Dendritic cell treated with granulocyte-macrophage colony-stimulating factor and Interleukin-4, amounts not matched to agents 40 ng/mL and 50 ng/mL, for 4 days (primary cell): ENCODE measurements around the gene TSEN34.
"Not testable (repeated sequence)": the region's sequence is repeated elsewhere in the genome, so short reads cannot be mapped to it uniquely, and the experiment has no call there.

Experiments used
- H3K27ac Mint-ChIP-seq: one replicate; pipeline ENCODE4 v1.8.0; 2022; ENCODE audit warnings: mild to moderate bottlenecking, mixed read lengths
- H3K27me3 Mint-ChIP-seq: one replicate; pipeline ENCODE4 v1.8.0; 2022; ENCODE audit warnings: mild to moderate bottlenecking, mixed read lengths
- H3K36me3 Mint-ChIP-seq: one replicate; pipeline ENCODE4 v1.8.0; 2022; ENCODE audit warnings: low read depth, mixed read lengths
- H3K4me1 Mint-ChIP-seq: one replicate; pipeline ENCODE4 v1.8.0; 2022; ENCODE audit warnings: low read depth, mixed read lengths
- H3K4me3 Mint-ChIP-seq: one replicate; pipeline ENCODE4 v1.8.0; 2022; ENCODE audit warnings: mild to moderate bottlenecking, moderate library complexity, mixed read lengths
- H3K9me3 Mint-ChIP-seq: one replicate; pipeline ENCODE4 v1.8.0; 2022; ENCODE audit warnings: mixed read lengths
- intact Hi-C: fragments of 100-400 bp; cut with micrococcal nuclease; formaldehyde crosslinking; loops from one replicate; pipeline ENCODE4 v1.15.0; 2022

TSEN34 gene

DNA sequence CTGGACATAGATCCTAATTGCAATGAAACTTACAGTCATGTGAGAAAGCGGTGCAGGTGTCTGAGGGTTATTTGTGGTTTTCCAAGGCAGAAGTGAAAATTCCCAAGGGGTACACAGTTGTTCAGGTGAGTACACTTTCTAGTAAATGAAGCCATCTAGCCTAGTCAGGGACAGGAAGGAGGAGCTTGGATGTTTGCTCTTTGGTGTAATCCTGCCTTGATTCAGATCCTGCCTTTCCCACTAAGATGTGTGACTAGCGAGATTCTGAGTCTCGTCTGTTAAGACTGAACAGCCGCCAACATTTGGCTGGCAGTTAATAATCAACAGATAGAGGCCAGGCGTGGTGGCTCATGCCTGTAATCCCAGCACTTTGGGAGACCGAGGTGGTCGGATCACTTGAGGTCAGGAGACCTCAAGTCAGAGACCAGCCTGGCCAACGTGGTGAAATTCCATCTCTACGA lies 12.1 kb downstream of the TSEN34 start:
- H3K4me3 Mint-ChIP-seq = peak overlapping the region; percentile 66
- peaks cover 77% of the 10 kb centered on the region for H3K36me3 Mint-ChIP-seq
- H3K27me3 Mint-ChIP-seq = no peaks in the 10 kb centered on the region
- H3K4me1 Mint-ChIP-seq = peaks cover 76% of the 10 kb centered on the region
- peak overlapping the region; percentile 94 for H3K27ac Mint-ChIP-seq
- H3K9me3 Mint-ChIP-seq = no peaks in the 10 kb centered on the region
- intact Hi-C loops = loop anchor here (10.0 kb wide), 1 partner anchor 182 kb away; no protein-coding TSS in a partner anchor

DNA sequence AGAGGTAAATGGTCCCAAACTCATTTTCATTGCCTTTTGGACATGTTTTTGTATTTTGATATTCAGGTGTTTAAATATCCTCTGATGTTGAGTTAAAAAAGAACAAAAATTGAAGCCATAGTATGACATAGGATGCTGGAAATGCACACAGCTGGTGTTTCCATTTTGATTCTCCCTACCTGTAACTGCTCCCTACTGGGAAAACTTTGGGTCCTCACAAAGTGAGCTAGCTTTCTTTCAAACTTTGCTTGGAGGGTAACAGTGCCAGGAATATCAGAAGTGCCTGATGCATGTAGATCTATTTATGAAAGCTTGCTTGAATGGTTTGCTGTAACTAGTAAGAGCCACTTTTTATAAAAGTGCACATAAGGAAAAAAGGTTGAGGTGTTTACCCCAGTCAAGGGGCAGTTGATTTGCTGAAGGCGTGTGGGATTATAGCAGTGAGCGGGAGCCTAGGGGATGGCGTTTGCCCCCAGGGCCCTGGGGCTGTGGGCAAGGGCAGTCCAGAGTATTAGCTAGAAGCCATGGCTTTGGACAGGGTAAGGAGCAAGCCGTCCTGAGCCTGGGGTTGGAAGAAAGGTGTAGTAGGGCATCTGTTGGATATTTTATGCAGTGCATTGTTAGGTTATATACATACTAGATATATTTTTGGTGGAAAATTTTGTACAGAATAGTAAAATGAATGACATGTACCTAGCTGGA lies 13.8 kb downstream of the TSEN34 start:
- Mint-ChIP-seq H3K27ac (peak overlapping the region; percentile 94), H3K9me3 (no peaks in the 10 kb centered on the region), H3K4me1 (peaks cover 85% of the 10 kb centered on the region), H3K36me3 (peaks cover 89% of the 10 kb centered on the region), H3K4me3 (peak overlapping the region; percentile 67), H3K27me3 (no peaks in the 10 kb centered on the region)
- intact Hi-C loops = loop anchor here (5.0 to 10.0 kb wide), 3 partner anchors 42 to 180 kb away; no protein-coding TSS in a partner anchor

DNA sequence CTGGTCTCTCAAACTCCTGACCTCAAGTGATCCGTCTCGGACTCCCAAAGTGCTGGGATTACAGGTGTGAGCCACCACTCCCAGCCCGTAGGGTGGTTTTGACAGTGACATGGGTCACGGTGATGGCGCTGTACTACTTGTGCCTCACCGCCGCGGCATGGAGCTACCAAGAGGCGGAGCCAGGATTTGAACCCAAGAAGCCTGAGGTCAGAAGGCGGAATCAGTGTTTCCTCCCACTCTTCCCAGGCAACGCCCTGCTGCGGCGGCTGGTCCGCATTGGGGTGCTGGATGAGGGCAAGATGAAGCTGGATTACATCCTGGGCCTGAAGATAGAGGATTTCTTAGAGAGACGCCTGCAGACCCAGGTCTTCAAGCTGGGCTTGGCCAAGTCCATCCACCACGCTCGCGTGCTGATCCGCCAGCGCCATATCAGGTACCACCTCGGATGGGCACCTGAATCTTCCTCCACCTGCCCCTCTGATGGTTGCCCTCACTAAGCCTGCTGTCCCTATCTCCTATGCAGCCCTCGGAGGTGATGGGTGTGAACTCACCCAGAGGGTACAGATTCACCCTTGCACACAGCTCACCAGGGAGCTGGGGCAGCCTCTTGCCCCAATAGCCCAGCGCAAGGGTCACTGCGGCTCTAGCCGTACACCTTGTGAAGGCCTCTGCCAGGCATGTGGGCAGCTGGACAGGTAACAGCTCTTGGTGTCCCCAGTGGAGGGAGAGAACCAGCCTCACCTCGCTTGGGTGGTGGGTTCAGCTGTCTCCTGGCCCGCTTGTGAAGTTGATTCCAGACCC lies 15.1 kb downstream of the TSEN34 start:
- Mint-ChIP-seq H3K9me3 (no peaks in the 10 kb centered on the region), H3K4me3 (peak overlapping the region; percentile 74), H3K27me3 (no peaks in the 10 kb centered on the region), H3K4me1 (peaks cover 98% of the 10 kb centered on the region), H3K27ac (peak overlapping the region; percentile 94), H3K36me3 (peaks cover 90% of the 10 kb centered on the region)
- intact Hi-C loops = loop anchor here (5.0 to 10.0 kb wide), 3 partner anchors 41 to 179 kb away; no protein-coding TSS in a partner anchor

DNA sequence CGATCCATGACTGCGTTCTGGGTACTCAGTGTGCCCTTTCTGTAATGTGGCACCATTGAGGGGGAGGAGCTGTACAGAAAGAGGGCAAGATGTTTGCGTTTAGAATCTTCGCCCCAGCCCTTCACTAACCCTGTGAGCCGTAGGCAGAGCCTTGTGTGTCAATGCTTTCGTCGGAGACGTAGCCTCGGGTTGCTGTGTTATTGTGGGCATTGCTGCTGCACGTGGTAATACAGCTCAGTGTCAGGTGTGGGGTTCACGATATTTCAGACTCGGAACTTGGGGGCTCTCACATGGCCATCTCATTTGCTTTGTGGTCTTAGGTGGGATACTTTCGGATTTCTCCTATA lies 15.7 kb downstream of the TSEN34 start:
- Mint-ChIP-seq H3K4me3 (peak overlapping the region; percentile 74), H3K27ac (peak overlapping the region; percentile 94), H3K36me3 (peaks cover 86% of the 10 kb centered on the region)

DNA sequence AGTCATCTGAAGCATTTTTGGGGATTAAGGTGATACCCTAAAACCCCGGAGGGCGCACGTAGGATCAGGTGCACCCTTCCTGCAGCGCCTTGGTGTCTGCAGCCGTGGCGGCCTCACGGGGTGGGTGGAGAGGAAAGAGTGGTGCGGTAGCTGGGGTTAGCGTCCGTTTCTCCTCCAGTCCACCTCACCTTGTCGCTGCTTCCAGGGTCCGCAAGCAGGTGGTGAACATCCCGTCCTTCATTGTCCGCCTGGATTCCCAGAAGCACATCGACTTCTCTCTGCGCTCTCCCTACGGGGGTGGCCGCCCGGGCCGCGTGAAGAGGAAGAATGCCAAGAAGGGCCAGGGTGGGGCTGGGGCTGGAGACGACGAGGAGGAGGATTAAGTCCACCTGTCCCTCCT lies 16.1 kb downstream of the TSEN34 start:
- Mint-ChIP-seq H3K27ac (peak overlapping the region; percentile 94), H3K36me3 (peaks cover 82% of the 10 kb centered on the region), H3K4me1 (peaks cover 99% of the 10 kb centered on the region), H3K4me3 (peak overlapping the region; percentile 74)
- intact Hi-C loops = loop anchor here (5.0 to 10.0 kb wide), 3 partner anchors 40 to 178 kb away; no protein-coding TSS in a partner anchor
- H3K27me3 Mint-ChIP-seq, H3K9me3 Mint-ChIP-seq: not testable (repeated sequence)

More for the DNA sequence above, 15.7 kb downstream of the TSEN34 start:
- intact Hi-C loops = loop anchor here (5.0 to 10.0 kb wide), 3 partner anchors 40 to 178 kb away; no protein-coding TSS in a partner anchor
- Mint-ChIP-seq H3K9me3 (no peaks in the 10 kb centered on the region), H3K4me1 (peaks cover 99% of the 10 kb centered on the region), H3K27me3 (no peaks in the 10 kb centered on the region)

DNA sequence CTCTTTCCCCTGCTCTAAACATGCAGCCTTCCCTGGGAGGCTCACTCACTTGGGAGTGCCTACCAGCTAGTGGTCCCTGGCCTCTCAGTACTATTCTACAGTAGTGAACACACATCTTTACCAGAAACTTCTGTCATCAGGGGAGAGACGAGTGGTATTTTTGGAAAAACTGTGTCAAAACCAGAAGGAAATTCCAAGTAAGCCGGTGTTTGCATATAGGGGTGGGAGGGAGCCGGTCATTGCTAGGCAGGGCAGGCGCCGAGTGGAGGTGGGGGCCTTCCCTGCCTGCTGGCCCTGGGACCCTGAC lies 16.5 kb downstream of the TSEN34 start:
- Mint-ChIP-seq H3K36me3 (peaks cover 78% of the 10 kb centered on the region), H3K4me3 (peak overlapping the region; percentile 74)
- intact Hi-C loops = loop anchor here (5.0 to 10.0 kb wide), 3 partner anchors 40 to 177 kb away; no protein-coding TSS in a partner anchor

DNA sequence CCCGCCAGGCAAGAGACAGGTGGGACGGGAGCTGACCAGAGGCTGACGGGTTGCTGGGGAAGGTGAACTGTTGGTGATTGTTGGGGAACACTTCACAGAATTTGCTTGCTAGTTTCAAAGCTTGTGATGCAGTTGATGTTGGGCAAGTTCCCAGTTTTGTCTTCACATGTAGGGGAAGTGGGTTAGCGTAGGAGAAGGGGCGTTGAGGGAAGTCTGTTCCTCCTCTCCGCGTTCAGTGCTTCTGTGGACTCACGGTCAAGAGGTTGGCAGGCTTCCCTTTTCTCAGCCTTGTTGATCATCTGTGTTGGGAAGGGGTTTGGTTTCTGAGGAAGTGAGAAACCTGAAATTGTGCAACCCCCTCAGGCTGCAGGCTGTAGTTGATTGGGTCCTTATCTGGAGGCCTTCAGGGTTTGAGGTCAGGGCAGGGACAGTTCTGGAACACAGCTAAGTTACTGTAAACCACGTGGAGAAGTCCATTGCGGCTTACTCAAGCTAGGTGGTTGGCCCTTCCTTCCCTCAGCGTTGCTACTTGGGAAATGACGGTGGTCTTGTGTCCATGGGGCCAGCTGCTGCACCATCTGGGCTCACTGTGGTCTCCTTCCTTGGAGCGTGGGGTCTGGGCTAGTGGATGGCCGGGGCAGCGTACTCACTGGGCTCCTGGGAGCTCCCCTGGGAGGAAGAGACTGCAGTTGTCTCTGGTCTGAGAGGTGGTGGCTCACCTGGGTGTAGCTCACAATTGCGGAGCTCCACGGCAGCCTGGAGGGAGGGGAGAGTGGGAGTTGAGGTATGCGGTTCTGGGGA lies 17.1 kb downstream of the TSEN34 start:
- intact Hi-C loops = loop anchor here (2.0 to 10.0 kb wide), 4 partner anchors 15 to 177 kb away; partner anchors contain the start of gene LILRB3
- Mint-ChIP-seq H3K27me3 (no peaks in the 10 kb centered on the region), H3K4me1 (peaks cover 97% of the 10 kb centered on the region), H3K27ac (peak overlapping the region; percentile 94), H3K4me3 (peak overlapping the region; percentile 74), H3K36me3 (peaks cover 73% of the 10 kb centered on the region), H3K9me3 (no peaks in the 10 kb centered on the region)

More for the DNA sequence above, 16.5 kb downstream of the TSEN34 start:
- H3K27ac Mint-ChIP-seq = peak overlapping the region; percentile 94
- H3K4me1 Mint-ChIP-seq = peaks cover 97% of the 10 kb centered on the region
- no peaks in the 10 kb centered on the region for H3K9me3 Mint-ChIP-seq
- no peaks in the 10 kb centered on the region for H3K27me3 Mint-ChIP-seq

DNA sequence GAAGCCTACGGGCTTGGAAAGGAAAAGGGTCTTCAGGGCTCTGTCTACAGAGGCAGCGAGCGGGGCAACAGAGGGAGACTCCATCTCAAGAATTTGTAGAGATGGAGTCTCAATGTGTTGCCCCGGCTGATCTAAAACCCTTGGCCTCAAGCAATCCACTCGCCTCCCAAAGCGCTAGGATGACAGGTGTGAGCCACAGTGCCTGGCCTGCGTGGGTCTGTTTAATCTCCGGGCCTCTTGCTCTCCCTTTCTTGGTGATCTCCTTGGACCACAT lies 17.6 kb downstream of the TSEN34 start:
- H3K27me3 Mint-ChIP-seq = no peaks in the 10 kb centered on the region
- H3K4me1 Mint-ChIP-seq = peaks cover 93% of the 10 kb centered on the region
- peaks cover 67% of the 10 kb centered on the region for H3K36me3 Mint-ChIP-seq
- intact Hi-C loops = loop anchor here (2.0 to 10.0 kb wide), 4 partner anchors 14 to 176 kb away; partner anchors contain the start of gene LILRB3
- peak overlapping the region; percentile 60 for H3K4me3 Mint-ChIP-seq
- H3K27ac Mint-ChIP-seq = peak overlapping the region; percentile 94
- H3K9me3 Mint-ChIP-seq = no peaks in the 10 kb centered on the region

DNA sequence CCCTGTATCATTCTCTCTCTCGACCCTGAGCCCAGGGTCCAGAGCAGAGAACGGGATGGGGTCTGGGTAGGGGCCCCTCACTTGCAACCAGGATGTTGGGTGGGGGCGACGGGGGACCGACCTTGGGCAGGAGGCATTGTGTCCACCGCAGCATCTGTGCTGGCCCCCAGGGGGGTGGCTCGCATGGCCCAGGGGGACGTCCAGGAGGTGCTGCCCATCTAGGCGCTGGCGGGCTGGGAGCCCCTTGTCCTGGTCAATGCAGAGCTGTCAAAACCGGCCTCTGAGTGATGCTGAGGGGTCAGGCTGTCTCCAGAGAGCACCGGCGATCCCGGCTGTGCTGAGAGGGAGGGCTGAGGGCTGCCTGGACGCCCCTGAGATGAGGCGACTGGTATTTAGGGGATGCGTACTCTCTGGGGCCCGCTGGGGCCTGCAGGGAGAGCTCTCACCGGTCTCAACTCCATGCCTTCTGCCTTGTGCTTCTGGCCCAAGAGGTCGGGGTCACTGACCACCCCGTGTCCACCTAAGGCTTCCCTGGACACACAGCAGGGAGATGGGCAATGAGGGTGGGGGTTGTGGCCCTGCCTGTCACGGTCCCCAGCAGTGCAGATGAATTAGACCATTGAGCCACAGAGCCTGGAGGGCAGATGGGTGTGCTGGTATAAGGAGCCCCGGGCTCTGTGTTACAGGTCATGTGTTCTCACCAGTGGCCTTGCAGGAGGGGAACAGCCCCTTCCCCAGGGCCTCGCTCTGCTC lies 18.1 kb downstream of the TSEN34 start:
- intact Hi-C loops = loop anchor here (2.0 to 10.0 kb wide), 4 partner anchors 14 to 176 kb away; partner anchors contain the start of gene LILRB3
- peak overlapping the region; percentile 94 for H3K27ac Mint-ChIP-seq
- H3K27me3 Mint-ChIP-seq = no peaks in the 10 kb centered on the region
- no peak overlapping the region for H3K4me3 Mint-ChIP-seq
- H3K36me3 Mint-ChIP-seq = peaks cover 62% of the 10 kb centered on the region
- no peaks in the 10 kb centered on the region for H3K9me3 Mint-ChIP-seq
- H3K4me1 Mint-ChIP-seq = peaks cover 87% of the 10 kb centered on the region

DNA sequence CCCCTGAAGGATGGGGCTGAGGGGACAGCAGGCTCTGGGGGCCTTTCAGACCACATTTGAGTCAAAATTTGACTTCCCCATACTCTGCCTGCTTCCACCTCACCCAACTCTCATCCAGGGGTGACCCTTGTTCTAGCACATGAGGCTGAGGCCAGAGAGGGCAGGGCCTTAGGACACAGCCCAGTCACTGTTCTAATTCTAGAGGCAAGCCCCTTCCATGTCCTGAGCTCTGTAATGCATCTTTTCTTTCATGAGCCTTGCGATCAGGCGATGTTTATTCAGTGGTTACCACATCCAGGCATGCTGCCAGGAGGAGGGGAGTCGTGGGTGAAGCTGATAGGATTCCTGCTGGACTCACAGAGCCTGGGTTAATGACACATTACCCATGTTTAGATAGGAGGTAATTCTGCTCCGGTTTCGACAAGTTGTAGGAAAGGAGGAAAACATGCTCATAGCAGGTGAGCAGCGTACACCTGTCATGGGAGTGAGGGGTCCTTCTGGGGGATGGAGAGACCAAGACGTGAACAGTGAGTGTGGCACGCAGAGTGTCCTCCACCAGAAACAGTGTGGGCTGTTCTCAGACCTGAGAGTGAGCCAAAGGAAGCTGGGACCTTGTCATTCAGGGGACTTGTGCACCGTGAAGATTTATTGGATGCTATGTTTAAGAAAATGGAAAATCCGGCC lies 18.8 kb downstream of the TSEN34 start:
- intact Hi-C loops = loop anchor here (2.0 to 10.0 kb wide), 4 partner anchors 13 to 175 kb away; partner anchors contain the start of gene LILRB3
- H3K9me3 Mint-ChIP-seq = no peaks in the 10 kb centered on the region

DNA sequence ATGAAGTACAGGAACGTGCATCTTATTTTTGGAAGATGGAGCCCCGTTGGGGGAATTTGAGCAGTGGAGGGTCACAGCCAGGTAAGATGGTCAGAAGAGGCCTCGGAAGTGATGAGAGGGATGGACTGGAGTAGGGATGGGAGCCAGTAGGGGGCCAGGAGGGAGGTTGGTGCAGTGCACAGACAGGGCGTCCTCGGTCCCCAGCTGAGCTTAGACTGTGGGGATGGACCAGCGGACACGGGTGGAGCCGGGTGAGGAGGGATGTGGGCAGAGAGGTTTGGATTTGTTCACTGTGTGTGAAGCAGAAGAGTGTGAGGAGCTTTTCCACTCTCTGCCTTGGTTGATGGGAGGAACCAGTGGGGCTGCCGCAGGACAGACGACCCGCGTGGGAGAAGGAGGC lies 20.1 kb downstream of the TSEN34 start:
- intact Hi-C loops = no loop called here
- peak overlapping the region; percentile 94 for H3K27ac Mint-ChIP-seq
- H3K27me3 Mint-ChIP-seq = no peaks in the 10 kb centered on the region
- H3K36me3 Mint-ChIP-seq = peaks cover 49% of the 10 kb centered on the region
- H3K4me3 Mint-ChIP-seq = peak overlapping the region; percentile 18
- H3K4me1 Mint-ChIP-seq = peaks cover 67% of the 10 kb centered on the region
- no peaks in the 10 kb centered on the region for H3K9me3 Mint-ChIP-seq

More for the DNA sequence above, 18.8 kb downstream of the TSEN34 start:
- peak overlapping the region; percentile 61 for H3K4me3 Mint-ChIP-seq
- H3K4me1 Mint-ChIP-seq = peaks cover 80% of the 10 kb centered on the region
- H3K27ac Mint-ChIP-seq = peak overlapping the region; percentile 94
- H3K27me3 Mint-ChIP-seq = no peaks in the 10 kb centered on the region
- peaks cover 55% of the 10 kb centered on the region for H3K36me3 Mint-ChIP-seq

DNA sequence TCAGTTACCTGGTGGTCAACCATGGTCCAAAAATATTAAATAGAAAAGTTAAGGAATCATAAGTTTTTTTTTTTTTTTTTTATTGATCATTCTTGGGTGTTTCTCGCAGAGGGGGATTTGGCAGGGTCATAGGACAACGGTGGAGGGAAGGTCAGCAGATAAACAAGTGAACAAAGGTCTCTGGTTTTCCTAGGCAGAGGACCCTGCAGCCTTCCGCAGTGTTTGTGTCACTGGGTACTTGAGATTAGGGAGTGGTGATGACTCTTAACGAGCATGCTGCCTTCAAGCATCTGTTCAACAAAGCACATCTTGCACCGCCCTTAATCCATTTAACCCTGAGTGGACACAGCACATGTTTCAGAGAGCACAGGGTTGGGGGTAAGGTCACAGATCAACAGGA lies 23.1 kb downstream of the TSEN34 start:
- H3K27ac Mint-ChIP-seq, H3K4me3 Mint-ChIP-seq, H3K9me3 Mint-ChIP-seq, H3K27me3 Mint-ChIP-seq, intact Hi-C loops: not testable (repeated sequence)
- H3K36me3 Mint-ChIP-seq = peaks cover 53% of the 10 kb centered on the region
- H3K4me1 Mint-ChIP-seq = peaks cover 62% of the 10 kb centered on the region
